NCI-H1105 treated with DMSO at 0.1 percent for 48 hours (cell line): ENCODE data around the gene ADGRD2.

Source experiments
- DNase-seq: peaks from one replicate; lab custom pipeline; 2025; lab: John Stamatoyannopoulos, UW

ADGRD2 gene

GRCh38 chr9:124437086-124437485 is 13.2 kb upstream of the ADGRD2 start:
- DNase-seq, result no peak

- no peak for DNase-seq
Observed at GRCh38 chr9:124438091-124438490, 12.2 kb upstream of the ADGRD2 start.

- no peak for DNase-seq
Observed at GRCh38 chr9:124439086-124439485, 11.2 kb upstream of the ADGRD2 start.

GRCh38 chr9:124439686-124440243 is 10.5 kb upstream of the ADGRD2 start:
- no peak for DNase-seq

GRCh38 chr9:124440786-124441185 is 9.5 kb upstream of the ADGRD2 start:
- no peak for DNase-seq

DNA sequence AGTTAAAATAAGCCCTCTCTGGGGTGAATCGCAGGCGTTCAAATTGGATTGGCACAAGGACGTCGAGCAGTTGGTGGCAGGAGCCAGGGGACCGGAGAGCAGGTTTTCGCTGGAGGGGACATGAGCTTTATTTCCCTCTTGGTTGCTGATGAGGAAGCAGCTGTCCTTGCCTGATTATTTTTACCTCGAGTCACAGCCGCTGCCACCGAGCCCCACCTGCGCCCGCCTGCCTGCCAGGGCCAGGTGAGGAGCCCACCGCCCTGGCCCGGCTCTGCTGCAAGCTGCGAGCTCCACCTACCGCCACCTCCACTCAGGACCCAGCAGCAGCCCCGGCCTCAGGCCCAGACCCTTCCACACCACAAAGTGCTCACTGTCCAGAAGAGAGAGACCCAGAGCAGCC is 9.0 kb upstream of the ADGRD2 start:
- no peak for DNase-seq

DNA sequence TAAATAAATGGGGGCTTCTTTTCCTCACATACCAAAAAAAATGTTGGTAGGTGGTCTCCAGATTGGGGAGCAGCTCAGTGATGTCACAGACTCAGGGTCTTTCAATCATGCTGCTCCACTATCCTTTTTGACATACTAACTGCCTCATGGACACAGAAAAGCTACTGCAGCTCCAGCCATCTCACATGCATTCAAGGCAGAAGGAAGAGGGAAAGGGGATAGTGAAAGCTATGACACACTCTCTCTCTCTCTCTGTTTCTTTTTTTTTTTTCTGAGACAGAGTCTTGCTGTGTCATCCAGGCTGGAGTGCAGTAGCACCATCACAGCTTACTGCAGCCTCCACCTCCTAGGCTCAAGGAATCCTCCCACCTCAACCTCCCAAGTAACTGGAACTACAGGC is 7.9 kb upstream of the ADGRD2 start:
- no peak for DNase-seq

DNA sequence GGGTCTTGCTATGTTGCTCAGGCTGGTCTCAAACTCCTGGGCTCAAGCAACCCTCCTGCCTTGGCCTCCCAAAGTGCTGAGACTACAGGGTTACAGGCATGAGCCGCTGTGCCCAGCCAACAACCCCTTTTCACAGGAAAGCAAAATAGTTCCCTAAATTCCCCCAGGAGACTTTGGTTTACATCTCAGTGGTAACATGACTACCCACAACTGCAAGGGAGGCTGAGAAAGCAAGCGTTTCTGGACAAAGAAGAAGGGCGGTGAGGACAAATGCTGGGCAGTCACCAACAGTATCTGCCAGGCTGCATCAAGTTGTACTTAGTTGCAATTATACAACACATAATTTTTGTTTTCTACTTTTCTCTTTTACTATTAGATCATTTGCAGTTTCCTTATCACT is 7.4 kb upstream of the ADGRD2 start:
- no peak for DNase-seq

DNA sequence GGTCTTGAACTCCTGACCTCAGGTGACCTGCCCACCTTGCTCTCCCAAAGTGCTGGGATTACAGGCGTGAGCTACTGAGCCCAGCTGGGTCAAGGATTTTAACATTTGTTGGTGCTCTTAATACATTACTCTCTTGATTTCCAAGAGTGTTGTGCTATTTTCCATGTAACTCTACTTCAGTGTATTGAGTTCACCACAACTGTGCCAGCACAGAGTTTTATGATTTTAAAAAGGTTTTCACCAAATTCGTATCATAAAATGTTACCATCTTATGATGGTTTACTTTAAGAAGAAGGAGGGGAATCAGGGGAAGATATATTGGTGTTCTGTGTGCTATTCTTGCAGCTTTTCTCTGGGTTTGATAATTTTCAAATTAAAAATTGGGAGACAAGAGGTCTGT is 6.6 kb upstream of the ADGRD2 start:
- no peak for DNase-seq

GRCh38 chr9:124444166-124444565 is 6.1 kb upstream of the ADGRD2 start:
- no peak for DNase-seq

GRCh38 chr9:124447297-124447661 is 3.0 kb upstream of the ADGRD2 start:
- no peak for DNase-seq

- no peak for DNase-seq
Observed at GRCh38 chr9:124448019-124448418, 2.2 kb upstream of the ADGRD2 start.

DNA sequence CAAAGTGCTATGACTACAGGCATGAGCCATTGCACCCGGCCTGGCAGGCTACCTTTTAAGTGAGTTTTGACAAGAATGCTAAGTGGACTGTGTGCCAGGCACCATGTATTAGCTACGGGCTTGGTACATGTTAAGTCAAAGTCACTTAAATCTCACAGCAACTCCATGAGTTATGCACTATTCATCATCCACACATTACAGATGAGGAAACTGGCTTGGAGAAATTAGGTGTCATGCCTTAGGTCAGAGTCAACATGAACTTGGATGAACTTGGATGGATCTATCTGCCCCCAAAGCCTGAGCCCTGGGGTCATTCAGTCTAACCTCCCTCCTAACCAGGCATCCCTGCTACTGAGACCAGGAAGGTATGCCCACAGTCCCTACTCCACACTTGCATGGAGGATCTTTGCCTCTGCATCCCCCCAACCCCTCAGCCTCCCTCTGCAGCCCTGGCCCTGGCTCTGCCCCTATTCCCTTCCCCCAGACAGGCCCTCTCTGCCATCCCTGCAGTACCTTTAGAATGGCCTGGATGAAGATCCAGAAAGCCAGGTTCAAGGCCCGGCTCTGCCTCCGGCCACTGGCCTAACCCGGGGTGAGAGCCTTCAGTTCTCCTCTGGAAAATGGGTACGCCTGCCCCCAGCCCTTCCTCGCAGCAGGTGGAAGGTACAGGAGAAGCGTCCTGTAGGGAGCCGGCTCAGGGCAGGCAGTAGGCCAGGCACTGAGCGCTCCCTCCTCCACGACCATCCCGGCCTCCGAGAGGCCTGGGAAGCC is 685 bp upstream of the ADGRD2 start:
- no peak for DNase-seq

DNA sequence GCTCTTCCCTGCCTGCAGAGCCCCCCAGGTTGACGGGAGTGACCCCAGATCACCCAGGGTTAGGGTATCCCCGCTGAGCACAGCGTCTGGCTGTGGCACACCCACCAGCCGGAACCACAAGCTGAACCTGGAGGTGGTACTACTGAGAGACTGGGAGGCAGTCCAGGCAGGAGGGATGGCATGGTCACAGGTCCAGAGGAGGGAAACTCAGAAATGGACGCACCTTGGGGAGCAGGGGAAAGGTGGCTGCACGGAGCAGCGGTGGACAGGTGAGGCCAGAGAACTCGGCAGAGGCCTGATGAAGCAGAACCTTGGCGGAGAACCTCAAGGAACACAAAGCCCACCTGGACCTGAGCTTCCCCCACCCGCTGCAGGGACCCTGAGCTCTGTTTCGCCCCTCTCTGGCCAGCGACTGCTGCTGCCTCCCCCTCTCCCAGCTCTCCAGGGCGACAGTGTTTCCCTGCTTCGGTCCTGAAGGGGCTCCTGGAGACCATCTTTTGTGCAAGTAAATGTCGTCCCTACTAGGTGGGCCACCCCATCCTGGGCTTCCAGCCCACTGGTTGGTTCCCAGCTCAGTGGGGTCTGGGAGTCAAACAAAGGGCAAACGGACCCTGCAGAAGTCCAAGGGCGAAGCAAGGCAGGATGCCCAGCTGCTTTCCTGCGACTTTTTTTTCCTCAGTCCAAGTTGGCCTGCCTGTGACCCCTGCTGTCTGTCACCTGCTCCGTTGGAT is 845 bp downstream of the ADGRD2 start:
- DNase-seq, result no peak

DNA sequence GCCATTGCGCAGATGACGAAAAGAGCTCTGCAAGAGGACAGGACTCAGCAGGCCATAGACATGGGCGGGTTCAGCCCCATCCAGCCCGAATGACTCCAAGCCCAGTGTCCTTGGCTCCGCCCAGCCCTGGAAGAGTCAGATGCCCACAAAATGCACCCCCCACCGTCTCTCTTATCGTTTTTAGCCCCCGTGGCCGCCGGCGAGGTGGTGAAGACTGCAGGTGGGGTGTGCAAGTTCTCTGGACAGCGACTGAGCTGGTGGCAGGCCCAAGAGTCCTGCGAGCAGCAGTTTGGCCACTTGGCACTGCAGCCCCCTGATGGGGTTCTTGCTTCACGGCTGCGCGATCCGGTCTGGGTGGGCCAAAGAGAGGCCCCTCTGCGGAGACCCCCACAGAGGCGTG is 2.1 kb downstream of the ADGRD2 start:
- DNase-seq, result no peak

- no peak for DNase-seq
Observed at GRCh38 chr9:124452841-124453585, 2.8 kb downstream of the ADGRD2 start.

- DNase-seq, result no peak
Observed at GRCh38 chr9:124453586-124454191, 3.4 kb downstream of the ADGRD2 start.

GRCh38 chr9:124454296-124454695 is 4.0 kb downstream of the ADGRD2 start:
- no peak for DNase-seq

DNA sequence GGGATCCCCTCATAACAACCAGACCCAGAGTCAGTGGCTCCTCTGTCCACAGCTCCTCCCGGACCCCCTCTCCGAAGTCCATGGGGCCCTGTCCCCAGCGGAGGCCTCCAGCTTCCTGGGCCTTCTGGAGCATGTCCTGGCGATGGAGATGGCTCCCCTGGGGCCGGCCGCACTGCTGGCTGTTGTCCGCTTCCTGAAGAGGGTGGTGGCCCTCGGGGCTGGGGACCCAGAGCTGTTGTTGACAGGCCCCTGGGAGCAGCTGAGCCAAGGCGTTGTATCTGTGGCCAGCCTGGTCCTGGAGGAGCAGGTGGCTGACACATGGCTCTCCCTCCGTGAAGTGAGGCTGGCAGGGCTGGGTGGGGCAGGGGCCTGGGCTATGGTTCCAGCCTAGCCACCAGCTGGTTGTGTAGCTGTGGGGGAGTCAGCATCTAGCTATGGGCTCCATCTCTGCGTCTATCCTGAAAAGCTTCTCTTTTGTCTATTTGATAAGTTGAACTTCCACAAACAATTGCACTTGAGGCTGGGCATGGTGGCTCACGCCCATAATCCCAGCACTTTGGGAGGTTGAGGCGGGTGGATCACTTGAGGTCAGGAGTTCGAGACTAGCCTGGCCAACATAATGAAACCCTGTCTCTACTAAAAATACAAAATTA is 4.7 kb downstream of the ADGRD2 start:
- no peak for DNase-seq

DNA sequence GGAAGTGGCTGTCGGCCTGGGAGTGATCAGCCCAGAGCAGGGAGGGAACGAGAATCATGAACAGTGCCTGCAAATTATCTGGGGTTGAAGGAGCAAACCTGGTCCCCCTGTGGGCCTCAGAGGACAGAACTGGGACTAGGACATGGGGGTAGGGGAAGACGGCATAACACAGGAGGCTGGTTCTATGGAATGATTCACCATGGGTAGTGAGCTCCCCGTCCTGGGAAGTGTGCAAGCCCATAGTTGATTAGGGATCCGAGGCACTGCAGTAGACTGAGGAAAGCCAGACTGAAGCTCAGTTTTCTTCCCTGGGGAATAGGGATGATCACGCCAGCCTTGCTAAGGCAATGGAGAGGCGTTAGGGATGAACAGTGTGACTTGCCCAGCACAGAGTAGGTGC is 5.6 kb downstream of the ADGRD2 start:
- no peak for DNase-seq

GRCh38 chr9:124456341-124457078 is 6.3 kb downstream of the ADGRD2 start:
- no peak for DNase-seq
